ENCODE measurements around the gene FAM209A.

FAM209A gene

GRCh38 chr20:56506103-56506502, 18.4 kb upstream of the FAM209A start:
- DNase-seq (ENCODE audit: low read depth): no peak
- TF ChIP-seq CTCF (IDR thresholded peaks at IDR 0.05; ENCODE audit: control insufficient read depth, extremely low read depth, insufficient read depth): no peak
- H3K4me3 ChIP-seq (ENCODE audit: low read depth, low read length): no peak overlapping the region

GRCh38 chr20:56511926-56512325, 12.6 kb upstream of the FAM209A start:
- H3K4me3 ChIP-seq (ENCODE audit: low read depth, low read length): no peak overlapping the region
- DNase-seq (ENCODE audit: low read depth): no peak
- TF ChIP-seq CTCF (IDR thresholded peaks at IDR 0.05; ENCODE audit: control insufficient read depth, extremely low read depth, insufficient read depth): no peak

- no peak for TF ChIP-seq CTCF (IDR thresholded peaks at IDR 0.05; ENCODE audit: control insufficient read depth, extremely low read depth, insufficient read depth)
- no peak overlapping the region for H3K4me3 ChIP-seq (ENCODE audit: low read depth, low read length)
- DNase-seq (ENCODE audit: low read depth): no peak
These were observed 11.1 kb upstream of the FAM209A start for GRCh38 chr20:56513161-56514150.

- H3K4me3 ChIP-seq (ENCODE audit: low read depth, low read length): no peak overlapping the region
- DNase-seq (ENCODE audit: low read depth): no peak
- TF ChIP-seq CTCF (IDR thresholded peaks at IDR 0.05; ENCODE audit: control insufficient read depth, extremely low read depth, insufficient read depth): no peak
These were observed 7.9 kb upstream of the FAM209A start for GRCh38 chr20:56516631-56517030.

- no peak for DNase-seq (ENCODE audit: low read depth)
- TF ChIP-seq CTCF (IDR thresholded peaks at IDR 0.05; ENCODE audit: control insufficient read depth, extremely low read depth, insufficient read depth): no peak
- no peak overlapping the region for H3K4me3 ChIP-seq (ENCODE audit: low read depth, low read length)
These were observed 7.3 kb upstream of the FAM209A start for GRCh38 chr20:56517211-56517610.

- DNase-seq (ENCODE audit: low read depth): no peak
- TF ChIP-seq CTCF (IDR thresholded peaks at IDR 0.05; ENCODE audit: control insufficient read depth, extremely low read depth, insufficient read depth): no peak
- no peak overlapping the region for H3K4me3 ChIP-seq (ENCODE audit: low read depth, low read length)
These were observed 6.9 kb upstream of the FAM209A start for GRCh38 chr20:56517641-56518040.

Data from LNCaP clone FGC (cell line).